ENCODE results near the gene SAMMSON.

The SAMMSON gene

DNA sequence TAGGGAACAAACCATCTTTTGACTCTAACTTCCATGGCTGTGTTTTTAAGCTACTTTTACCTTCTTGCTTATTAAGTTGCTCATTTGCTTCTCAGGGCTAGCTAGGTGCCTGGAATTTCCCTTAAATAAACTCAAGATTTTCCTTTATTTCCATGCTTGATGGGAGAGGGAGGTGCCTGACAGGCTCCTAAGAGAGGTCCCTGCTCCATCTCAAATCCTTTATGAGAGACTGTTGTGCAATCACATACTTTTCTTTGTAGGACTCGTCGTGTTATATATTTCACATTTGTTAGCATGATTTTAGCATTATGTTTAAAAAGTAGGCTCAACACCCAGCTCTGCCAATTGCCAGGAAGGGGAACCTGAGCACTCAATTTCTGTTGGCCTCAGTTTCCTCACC lies 95.7 kb downstream of the SAMMSON start:
- no peak for DNase-seq

DNA sequence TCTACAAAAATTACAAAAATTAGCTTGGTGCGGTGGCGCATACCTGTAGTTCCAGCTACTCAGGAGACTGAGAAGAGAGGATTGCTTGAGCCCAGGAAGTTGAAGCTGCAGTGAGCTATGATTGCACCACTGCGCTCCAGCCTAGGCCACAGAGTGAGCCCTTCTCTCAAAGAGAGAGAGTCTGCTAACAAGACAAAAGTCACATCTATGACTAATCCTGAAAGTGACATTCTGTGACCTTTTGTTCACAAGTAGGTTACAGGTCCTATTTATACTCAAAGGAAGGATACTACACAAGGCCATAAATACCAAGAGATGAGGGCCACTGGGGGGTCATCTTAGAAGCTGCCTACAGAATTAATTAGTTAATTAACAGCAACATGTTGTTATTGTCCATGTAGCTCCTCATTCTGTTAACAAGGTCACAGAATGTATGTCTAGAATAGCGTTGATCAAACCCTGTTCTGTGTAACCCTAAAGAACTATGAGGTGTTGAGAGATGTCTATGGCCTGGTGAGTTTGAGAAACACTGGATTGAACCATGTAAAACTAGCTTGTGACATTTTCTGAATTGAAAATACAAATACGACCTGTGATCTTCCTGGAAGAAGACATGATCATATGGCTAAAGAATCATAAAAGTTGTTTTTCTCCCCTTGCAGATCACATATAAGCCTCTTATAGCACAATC lies 97.0 kb downstream of the SAMMSON start:
- DNase-seq: no peak

DNA sequence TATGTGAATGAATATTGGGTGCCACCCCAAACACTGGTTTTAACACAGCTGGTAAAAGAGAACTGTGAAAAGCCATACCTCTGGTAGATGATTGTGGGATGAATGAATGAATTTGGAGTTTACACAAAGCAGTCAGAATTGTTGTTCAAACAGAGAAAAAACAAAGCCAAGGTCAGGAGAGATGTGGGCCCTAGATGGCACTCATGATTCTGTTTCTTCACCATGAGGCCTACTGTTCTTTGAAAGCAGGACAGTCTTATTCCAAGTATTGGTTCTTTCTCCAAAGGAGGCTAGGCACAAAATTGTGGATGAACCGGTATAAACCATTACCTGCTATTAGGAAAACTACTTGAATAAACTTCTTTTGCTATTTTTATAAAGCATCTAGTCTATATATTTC lies 97.6 kb downstream of the SAMMSON start:
- DNase-seq: no peak

DNA sequence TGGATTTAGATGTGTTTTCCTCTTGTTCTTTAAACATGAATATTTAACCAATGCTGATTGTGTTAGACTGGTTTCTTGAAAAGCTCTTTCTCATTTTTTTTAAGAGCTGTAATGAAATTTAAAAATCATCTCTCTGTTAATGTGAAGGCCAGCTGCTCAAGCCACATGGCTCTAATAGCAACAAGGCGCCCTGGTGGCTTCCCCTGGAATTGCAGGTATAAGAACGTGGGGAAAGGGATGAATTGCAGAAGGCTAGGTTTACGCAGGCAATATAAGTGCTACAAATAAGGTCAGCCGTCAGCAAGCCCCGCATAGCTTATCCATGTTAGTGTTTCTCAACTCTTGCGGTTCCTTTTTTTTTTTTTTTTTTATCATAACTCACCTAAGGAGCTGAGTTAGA lies 108.5 kb downstream of the SAMMSON start:
- no peak for DNase-seq

DNA sequence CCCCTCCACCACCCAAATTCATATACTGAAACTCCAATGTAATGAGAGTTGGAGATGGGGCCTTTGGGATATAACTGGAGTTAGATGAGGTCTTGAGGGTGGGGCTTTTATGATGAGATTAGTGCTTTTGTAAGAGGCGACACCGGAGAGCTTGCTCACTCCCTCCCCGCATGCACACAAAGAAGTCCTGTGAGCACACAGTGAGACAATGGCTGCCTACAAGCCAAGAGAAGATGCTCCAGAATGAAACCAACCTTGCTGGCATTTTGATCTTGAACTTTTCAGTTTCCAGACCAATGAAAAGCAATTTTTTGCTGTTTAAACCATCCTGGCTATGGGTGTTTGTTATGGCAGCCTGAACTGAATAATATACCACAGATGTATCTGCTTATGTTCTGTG lies 109.0 kb downstream of the SAMMSON start:
- no peak for DNase-seq

DNA sequence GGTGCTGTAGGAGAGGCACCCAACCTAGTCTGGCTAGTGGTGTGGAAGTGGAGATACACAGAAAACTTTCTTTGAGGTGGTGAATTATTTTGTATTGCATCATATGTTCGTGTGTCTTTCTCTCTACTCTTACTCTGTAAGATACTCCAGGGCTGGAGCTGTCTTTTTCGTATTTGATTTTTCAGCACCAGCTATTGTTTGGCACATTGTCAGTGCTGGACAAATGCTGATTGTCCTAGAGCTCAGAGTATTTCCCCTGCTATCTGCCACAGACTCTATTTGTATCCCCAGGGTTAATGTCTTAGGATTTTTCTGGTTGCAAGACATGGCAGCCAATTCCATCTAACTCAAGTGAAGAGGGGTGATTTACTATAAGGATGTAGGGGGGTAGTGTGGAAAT lies 110.5 kb downstream of the SAMMSON start:
- no peak for DNase-seq

DNA sequence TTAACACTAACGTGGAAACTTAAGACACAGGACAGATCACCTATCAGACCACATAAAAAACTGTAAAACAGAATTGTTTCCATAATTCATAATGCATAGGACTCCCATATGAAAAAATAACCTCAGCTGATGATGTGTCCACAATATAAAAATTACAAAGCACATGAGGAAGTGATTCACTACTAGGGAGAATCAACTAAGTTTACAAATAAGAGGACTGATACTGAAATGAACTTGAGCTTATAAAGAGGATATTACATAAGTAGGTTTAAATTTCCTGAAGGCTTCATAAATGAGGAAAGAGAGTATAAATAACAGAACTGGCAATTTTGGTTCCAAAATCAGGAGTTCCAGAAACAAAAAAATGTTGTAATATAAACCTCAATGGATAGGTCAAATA lies 111.9 kb downstream of the SAMMSON start:
- no peak for DNase-seq

DNA sequence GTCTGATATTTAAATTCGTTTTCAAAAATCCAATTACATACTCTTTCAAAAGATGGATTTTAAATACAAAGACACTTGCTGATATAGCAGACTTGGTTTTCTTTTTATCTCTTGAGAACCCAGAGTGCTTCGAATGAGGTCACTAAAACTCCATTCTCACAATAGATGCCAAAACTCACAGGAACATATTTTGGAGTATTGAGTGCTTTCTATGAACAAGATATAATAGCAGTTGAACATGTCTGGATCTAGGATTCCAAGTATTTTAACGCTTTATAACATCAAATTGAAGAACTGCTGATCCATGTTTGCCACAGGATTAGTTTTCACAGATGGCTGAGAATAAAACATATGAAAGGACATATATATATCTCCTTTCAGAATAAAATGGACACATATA lies 113.2 kb downstream of the SAMMSON start:
- DNase-seq: no peak

DNA sequence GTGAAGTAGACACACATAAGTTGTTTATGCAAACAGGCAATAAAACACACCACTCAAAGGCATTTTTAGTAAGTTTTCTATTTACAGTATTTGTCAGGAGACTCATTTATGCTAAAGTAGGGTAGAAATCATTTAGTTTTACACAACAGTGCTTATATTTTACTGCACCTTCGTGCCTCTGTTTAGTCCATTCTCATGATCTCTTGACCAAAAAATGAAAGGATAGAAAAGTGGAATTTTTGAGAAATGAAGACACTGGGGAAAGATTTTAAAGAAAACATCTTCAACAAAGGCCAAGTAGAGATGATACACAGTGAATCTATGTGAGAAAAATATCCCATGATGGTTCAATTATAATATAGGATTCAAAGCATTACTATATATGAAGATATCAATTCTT lies 114.9 kb downstream of the SAMMSON start:
- DNase-seq: no peak

DNA sequence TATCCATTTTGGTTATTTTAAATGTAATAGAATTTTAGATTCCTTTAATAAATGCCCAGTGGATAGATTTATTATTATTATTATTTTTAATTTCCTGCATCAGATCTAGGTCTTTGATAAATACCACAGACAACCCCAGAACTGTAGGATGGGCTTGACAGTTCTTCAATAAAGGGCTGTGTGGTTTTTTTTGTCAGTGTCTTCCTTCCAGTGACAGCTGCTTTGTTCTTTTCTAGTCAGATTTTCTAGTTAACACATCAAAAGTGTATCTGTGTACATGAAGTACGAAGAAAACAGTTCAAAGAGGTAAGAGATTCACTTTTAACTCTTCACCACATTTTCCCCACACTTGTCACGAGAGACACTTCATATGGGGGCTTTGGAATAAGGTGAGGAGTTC lies 120.3 kb downstream of the SAMMSON start:
- DNase-seq: no peak
